SKM-1 treated with dmso at 0.1 percent for 144 hours (cell line): Measurements from ENCODE around the gene TLE1.
"Not testable (repeated sequence)": the region's sequence is repeated elsewhere in the genome, so short reads cannot be mapped to it uniquely, and the experiment has no call there.

ENCODE experiments used
- DNase-seq: peaks from one replicate; lab custom pipeline; 2025; ENCODE audit not compliant: unreplicated experiment; lab: John Stamatoyannopoulos, UW

Gene TLE1

DNA sequence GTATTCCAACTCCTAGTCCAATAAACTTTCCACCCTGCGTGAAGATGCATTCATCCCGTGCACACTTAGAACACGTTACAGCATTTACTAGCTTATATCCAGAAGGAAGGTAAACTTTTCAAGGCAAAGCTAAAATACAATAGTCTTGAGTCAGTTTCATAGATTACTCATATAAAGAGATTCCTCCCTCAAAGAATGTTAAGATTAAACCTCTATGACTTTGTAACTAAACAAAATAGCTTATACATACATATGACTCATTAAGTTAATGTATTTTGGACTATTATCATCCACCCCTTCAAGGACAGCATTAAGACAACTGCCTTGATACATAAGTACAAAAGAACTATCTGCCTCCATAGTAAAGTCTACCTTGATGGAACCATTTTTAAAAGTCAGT lies 36.1 kb downstream of the TLE1 start:
- no peak for DNase-seq

GRCh38 chr9:81652058-81652687 lies 37.2 kb downstream of the TLE1 start:
- DNase-seq: no peak

- DNase-seq: no peak
These were observed 38.5 kb downstream of the TLE1 start for GRCh38 chr9:81650586-81651515.

- DNase-seq: no peak
These were observed 39.7 kb downstream of the TLE1 start for GRCh38 chr9:81649475-81650240.

- DNase-seq: no peak
These were observed 40.5 kb downstream of the TLE1 start for GRCh38 chr9:81648891-81649290.

- no peak for DNase-seq
These were observed 43.0 kb downstream of the TLE1 start for GRCh38 chr9:81646337-81646736.

DNA sequence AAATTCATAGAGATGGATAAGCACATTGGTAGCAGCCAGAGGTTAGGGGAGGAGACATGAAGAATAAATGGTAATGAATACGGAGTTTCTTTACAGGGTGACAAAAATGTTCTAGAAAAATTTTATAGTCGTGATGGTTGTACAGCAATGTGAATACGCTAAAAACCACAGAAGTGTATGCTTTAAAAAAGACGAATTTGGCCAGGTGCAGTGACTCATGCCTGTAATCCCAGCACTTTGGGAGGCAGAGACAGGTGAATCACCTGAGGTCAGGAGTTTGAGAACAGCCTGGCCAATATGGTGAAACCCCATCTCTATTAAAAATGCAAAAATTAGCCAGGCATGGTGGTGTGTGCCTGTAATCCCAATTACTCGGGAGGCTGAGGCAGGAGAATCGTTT lies 44.8 kb downstream of the TLE1 start:
- DNase-seq: not testable (repeated sequence)

- DNase-seq: peak; percentile 3
These were observed 52.1 kb downstream of the TLE1 start for GRCh38 chr9:81637276-81637675.

DNA sequence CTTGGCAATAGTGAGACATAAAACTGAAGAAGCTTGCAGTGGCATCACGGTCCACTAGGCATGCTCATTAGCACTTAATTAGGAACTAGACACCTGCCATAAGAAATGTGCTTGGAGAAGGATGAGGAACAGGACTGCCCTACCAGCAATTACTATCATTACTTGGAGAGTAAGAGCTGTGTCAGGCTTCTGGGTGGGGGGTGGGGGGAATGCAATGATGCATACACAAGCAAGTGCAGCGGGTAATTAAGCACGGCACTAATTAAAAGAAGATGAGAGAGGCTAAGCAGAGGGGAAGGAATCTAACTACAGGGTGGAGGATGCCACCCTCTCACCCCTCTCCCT lies 53.1 kb downstream of the TLE1 start:
- DNase-seq: no peak

GRCh38 chr9:81635521-81636254 lies 53.7 kb downstream of the TLE1 start:
- DNase-seq: no peak

DNA sequence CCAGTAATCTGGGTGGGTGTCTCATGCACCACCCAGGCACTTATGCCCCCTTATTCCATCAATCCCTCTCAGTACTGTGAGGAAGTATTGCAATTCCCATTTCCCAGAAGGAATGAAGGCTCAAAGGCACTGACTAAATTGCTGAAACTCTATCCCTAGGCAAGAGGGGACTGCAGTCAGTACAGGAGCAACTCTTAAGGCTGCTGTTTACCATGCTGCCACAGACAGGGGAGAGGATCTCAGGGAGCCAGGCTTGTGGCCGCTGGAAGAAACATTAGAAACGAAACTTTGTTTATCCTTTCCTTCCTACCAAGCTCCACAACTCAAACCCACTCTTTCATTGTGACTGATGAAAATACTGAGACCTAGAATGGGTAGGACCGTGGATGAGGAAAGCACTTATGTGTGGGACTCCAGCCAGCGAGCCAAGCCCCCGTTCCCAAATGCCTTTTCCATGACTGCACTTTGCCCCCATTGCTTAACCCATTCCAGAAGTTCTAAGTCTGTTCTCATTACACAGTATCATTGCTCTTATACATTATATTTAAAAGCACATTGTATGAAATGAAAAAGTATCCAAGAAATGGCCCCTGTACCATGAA lies 54.3 kb downstream of the TLE1 start:
- no peak for DNase-seq

DNA sequence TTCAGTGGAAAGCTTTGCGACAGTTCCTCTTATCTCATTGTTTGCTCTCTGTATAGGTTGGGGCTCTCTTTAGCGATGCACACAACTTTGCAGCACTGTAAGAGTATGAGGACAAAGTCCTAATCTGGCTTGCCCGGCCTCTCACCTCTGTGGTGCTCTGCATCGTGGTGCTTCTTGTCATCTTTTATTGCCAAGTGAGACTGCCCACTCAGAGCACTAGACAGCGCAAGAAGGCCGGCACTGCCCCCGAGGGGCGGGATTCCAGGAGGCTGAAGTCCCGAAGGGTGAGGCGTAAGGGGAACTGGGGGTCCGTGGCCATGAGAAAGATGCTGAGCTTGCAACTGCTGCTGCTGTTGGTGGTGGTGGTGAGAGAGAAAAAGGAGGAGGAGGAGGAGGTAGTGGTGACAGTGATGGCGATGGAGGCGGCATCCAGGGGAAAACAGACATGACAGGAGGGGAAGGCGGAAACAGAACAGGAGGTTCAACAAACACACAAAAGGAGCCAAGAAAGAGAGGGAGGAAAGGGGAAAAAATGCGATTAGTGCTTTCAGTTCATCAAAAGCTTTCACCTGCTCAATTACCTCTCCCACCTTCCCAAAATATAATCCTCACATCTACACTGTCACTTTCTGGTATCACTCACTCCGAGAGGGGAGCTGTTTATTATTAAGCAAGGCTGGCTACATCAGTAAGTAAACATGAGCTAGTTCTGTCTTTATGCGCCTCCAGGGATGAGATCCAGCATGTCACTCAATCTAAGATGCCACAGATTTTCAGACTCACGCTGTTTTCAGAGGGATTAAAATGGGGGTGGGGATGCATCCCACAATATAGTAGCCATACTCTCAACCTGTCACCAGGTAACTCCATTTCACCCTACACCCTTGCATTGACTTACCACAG lies 55.1 kb downstream of the TLE1 start:
- DNase-seq: no peak

- no peak for DNase-seq
These were observed 56.7 kb downstream of the TLE1 start for GRCh38 chr9:81632599-81632998.

DNA sequence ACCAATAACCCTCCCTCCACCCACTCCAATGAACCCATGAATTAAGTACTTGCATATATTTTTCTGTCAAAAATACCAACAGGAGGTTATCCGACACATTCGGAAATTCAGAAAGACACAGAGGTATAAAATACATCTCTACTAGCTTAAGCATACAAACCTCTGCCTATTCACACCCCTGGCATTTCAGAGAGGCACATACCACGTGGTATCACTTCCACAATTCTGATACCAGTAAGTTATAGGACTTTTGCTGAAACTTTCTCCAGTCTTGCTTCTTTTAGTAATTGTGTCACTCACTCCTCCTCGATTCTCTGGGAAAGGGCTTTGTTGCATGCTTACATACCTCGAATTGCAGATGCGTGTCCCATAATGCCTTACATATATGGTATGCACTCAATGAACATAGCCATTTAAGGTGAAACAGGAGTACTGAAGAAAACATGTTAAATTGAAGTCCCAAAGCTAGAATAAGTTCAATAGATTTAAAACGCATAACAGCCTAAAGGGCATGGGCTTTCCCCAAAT lies 58.1 kb downstream of the TLE1 start:
- no peak for DNase-seq

DNA sequence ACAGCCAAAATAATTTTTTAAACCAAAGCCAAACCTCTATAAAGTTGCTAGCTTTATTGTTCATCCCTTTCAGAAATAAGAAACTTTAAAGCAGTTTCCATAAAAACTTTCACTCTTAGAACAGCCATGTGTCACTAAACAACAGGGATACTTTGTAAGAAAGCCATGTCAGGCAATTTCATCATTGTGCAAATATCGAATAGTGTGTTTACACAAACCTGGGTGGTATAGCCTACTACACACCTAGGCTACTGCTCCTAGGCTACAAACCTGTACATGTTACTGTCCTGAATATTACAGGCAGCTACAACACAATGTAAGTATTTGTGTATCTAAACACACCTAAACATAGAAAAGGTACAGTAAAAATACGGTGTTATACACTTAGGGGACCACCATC lies 59.9 kb downstream of the TLE1 start:
- DNase-seq: no peak

GRCh38 chr9:81628897-81629296 lies 60.5 kb downstream of the TLE1 start:
- DNase-seq: no peak

GRCh38 chr9:81627481-81627880 lies 61.9 kb downstream of the TLE1 start:
- DNase-seq: no peak

- no peak for DNase-seq
These were observed 62.8 kb downstream of the TLE1 start for GRCh38 chr9:81626511-81626910.

- DNase-seq: no peak
These were observed 63.4 kb downstream of the TLE1 start for GRCh38 chr9:81625969-81626368.
